ENCODE measurements around the gene ALOX15. TPM values are rescaled to one million over a fixed set of nuclear protein-coding genes. Genes with fewer than 3 reads are reported as not detected.

The ALOX15 gene
- total and polyA plus RNA-seq, 9 of the 15 experiments (the other 6 are each of a cell fraction or from before 2014, with no cell fraction given): not detected

- Histone ChIP-seq H3K27me3 (ENCODE audit: control insufficient read depth in 2 of 2, insufficient read depth in 2 of 2, low read length in 2 of 2) (no peaks in the 10 kb centered on the region), H3K4me3 (no peak overlapping the region), H4K20me1 (replicated peaks; ENCODE audit: control insufficient read depth, insufficient read depth, low read length) (no peaks in the 10 kb centered on the region), H3K9ac (ENCODE audit: insufficient read depth in 1 of 2, low read depth in 2 of 2, low read length in 2 of 2) (no peak overlapping the region), H3K79me2 (ENCODE audit: control insufficient read depth, insufficient read depth, low read length) (no peaks in the 10 kb centered on the region), H2AFZ (ENCODE audit: low read depth, low read length) (no peak overlapping the region), H3K9me1 (ENCODE audit: control insufficient read depth, insufficient read depth, low read length) (no peaks in the 10 kb centered on the region), H3K36me3 (ENCODE audit: control insufficient read depth, insufficient read depth, low read length) (peaks cover 86% of the 10 kb centered on the region; the same call in 2 of the 3 replicates), H3K27ac (ENCODE audit: extremely low read depth, low read depth, low read length) (no peak overlapping the region), H3K9me3 (replicated peaks; ENCODE audit: control insufficient read depth, insufficient read depth, low read depth, low read length) (no peaks in the 10 kb centered on the region), H3K4me1 (replicated peaks in 1 of 2; ENCODE audit: control insufficient read depth in 2 of 2, insufficient read depth in 2 of 2, low read length in 2 of 2) (no peaks in the 10 kb centered on the region; a peak in 2 of 5 replicates), H3K4me2 (ENCODE audit: insufficient read depth, low read length) (no peak overlapping the region)
- BruUV-seq (replicated peaks): no TSS peak
- intact Hi-C loops (cut with micrococcal nuclease): no loop called here
- DNase-seq (ENCODE audit: extremely low read depth in 1 of 4, low spot score in 3 of 4) (no peak), ATAC-seq (no peak), FAIRE-seq (no peak)
- POLR2A ChIA-PET: interaction anchor here (1.0 to 1.1 kb wide), 2 partner anchors 9 to 23 kb away, joined by 3 to 4 read pairs; no protein-coding TSS in a partner anchor
- CTCF ChIA-PET (ENCODE audit: low intra/inter-chr PET ratio): no interaction called here
- in situ Hi-C loops (cut with MboI): no loop called here
- 83% methylated on average over 7 of the region's 7 CpGs for WGBS (ENCODE audit: insufficient coverage, low coverage, missing lambda C conversion rate)
- TF ChIP-seq DIDO1 (tag; IDR thresholded peaks at IDR 0.05; ENCODE audit: low read depth) (no peak), LARP7 (IDR thresholded peaks at IDR 0.05) (no peak), DNMT1 (IDR thresholded peaks at IDR 0.05) (no peak), TCF3 (CRISPR knock-in tag; IDR thresholded peaks at IDR 0.05) (no peak)
- TF ChIP-seq, protein P1, sequence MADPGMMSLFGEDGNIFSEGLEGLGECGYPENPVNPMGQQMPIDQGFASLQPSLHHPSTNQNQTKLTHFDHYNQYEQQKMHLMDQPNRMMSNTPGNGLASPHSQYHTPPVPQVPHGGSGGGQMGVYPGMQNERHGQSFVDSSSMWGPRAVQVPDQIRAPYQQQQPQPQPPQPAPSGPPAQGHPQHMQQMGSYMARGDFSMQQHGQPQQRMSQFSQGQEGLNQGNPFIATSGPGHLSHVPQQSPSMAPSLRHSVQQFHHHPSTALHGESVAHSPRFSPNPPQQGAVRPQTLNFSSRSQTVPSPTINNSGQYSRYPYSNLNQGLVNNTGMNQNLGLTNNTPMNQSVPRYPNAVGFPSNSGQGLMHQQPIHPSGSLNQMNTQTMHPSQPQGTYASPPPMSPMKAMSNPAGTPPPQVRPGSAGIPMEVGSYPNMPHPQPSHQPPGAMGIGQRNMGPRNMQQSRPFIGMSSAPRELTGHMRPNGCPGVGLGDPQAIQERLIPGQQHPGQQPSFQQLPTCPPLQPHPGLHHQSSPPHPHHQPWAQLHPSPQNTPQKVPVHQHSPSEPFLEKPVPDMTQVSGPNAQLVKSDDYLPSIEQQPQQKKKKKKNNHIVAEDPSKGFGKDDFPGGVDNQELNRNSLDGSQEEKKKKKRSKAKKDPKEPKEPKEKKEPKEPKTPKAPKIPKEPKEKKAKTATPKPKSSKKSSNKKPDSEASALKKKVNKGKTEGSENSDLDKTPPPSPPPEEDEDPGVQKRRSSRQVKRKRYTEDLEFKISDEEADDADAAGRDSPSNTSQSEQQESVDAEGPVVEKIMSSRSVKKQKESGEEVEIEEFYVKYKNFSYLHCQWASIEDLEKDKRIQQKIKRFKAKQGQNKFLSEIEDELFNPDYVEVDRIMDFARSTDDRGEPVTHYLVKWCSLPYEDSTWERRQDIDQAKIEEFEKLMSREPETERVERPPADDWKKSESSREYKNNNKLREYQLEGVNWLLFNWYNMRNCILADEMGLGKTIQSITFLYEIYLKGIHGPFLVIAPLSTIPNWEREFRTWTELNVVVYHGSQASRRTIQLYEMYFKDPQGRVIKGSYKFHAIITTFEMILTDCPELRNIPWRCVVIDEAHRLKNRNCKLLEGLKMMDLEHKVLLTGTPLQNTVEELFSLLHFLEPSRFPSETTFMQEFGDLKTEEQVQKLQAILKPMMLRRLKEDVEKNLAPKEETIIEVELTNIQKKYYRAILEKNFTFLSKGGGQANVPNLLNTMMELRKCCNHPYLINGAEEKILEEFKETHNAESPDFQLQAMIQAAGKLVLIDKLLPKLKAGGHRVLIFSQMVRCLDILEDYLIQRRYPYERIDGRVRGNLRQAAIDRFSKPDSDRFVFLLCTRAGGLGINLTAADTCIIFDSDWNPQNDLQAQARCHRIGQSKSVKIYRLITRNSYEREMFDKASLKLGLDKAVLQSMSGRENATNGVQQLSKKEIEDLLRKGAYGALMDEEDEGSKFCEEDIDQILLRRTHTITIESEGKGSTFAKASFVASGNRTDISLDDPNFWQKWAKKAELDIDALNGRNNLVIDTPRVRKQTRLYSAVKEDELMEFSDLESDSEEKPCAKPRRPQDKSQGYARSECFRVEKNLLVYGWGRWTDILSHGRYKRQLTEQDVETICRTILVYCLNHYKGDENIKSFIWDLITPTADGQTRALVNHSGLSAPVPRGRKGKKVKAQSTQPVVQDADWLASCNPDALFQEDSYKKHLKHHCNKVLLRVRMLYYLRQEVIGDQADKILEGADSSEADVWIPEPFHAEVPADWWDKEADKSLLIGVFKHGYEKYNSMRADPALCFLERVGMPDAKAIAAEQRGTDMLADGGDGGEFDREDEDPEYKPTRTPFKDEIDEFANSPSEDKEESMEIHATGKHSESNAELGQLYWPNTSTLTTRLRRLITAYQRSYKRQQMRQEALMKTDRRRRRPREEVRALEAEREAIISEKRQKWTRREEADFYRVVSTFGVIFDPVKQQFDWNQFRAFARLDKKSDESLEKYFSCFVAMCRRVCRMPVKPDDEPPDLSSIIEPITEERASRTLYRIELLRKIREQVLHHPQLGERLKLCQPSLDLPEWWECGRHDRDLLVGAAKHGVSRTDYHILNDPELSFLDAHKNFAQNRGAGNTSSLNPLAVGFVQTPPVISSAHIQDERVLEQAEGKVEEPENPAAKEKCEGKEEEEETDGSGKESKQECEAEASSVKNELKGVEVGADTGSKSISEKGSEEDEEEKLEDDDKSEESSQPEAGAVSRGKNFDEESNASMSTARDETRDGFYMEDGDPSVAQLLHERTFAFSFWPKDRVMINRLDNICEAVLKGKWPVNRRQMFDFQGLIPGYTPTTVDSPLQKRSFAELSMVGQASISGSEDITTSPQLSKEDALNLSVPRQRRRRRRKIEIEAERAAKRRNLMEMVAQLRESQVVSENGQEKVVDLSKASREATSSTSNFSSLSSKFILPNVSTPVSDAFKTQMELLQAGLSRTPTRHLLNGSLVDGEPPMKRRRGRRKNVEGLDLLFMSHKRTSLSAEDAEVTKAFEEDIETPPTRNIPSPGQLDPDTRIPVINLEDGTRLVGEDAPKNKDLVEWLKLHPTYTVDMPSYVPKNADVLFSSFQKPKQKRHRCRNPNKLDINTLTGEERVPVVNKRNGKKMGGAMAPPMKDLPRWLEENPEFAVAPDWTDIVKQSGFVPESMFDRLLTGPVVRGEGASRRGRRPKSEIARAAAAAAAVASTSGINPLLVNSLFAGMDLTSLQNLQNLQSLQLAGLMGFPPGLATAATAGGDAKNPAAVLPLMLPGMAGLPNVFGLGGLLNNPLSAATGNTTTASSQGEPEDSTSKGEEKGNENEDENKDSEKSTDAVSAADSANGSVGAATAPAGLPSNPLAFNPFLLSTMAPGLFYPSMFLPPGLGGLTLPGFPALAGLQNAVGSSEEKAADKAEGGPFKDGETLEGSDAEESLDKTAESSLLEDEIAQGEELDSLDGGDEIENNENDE (IDR thresholded peaks at IDR 0.05; ENCODE audit: low read depth, low read length): no peak
- TF ChIP-seq, protein P2, sequence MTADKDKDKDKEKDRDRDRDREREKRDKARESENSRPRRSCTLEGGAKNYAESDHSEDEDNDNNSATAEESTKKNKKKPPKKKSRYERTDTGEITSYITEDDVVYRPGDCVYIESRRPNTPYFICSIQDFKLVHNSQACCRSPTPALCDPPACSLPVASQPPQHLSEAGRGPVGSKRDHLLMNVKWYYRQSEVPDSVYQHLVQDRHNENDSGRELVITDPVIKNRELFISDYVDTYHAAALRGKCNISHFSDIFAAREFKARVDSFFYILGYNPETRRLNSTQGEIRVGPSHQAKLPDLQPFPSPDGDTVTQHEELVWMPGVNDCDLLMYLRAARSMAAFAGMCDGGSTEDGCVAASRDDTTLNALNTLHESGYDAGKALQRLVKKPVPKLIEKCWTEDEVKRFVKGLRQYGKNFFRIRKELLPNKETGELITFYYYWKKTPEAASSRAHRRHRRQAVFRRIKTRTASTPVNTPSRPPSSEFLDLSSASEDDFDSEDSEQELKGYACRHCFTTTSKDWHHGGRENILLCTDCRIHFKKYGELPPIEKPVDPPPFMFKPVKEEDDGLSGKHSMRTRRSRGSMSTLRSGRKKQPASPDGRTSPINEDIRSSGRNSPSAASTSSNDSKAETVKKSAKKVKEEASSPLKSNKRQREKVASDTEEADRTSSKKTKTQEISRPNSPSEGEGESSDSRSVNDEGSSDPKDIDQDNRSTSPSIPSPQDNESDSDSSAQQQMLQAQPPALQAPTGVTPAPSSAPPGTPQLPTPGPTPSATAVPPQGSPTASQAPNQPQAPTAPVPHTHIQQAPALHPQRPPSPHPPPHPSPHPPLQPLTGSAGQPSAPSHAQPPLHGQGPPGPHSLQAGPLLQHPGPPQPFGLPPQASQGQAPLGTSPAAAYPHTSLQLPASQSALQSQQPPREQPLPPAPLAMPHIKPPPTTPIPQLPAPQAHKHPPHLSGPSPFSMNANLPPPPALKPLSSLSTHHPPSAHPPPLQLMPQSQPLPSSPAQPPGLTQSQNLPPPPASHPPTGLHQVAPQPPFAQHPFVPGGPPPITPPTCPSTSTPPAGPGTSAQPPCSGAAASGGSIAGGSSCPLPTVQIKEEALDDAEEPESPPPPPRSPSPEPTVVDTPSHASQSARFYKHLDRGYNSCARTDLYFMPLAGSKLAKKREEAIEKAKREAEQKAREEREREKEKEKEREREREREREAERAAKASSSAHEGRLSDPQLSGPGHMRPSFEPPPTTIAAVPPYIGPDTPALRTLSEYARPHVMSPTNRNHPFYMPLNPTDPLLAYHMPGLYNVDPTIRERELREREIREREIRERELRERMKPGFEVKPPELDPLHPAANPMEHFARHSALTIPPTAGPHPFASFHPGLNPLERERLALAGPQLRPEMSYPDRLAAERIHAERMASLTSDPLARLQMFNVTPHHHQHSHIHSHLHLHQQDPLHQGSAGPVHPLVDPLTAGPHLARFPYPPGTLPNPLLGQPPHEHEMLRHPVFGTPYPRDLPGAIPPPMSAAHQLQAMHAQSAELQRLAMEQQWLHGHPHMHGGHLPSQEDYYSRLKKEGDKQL (CRISPR knock-in tag; IDR thresholded peaks at IDR 0.05; ENCODE audit: borderline replicate concordance): no peak
Observed at GRCh38 chr17:4676791-4677190, 35.3 kb upstream of the ALOX15 start.

Measured in K562 (cell line).